CD4-positive, alpha-beta T cell treated with Interleukin-2 at 100 ng/mL for 4 hours (primary cell): Measurements from ENCODE around the gene ZBED1.
"Not testable (repeated sequence)": the region's sequence is repeated elsewhere in the genome, so short reads cannot be mapped to it uniquely, and the experiment has no call there.

Experiments
- DNase-seq: peaks from one replicate; pipeline ENCODE4 v3.0.0-alpha.2; 2020; ENCODE audit warnings: low spot score

ZBED1 gene

DNA sequence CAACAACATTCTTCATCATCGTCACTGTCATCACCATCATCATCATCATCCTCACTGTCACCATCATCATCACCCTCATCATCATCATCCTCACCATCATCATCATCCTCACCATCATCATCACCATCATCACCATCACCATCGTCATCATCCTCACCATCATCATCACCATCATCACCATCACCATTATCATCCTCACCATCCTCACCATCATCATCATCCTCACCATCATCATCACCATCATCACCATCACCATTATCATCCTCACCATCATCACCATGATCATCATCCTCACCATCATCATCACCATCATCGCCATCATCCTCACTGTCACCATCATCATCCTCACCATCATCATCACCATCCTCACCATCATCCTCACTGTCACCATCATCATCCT, 18.9 kb upstream of the ZBED1 start:
- DNase-seq = not testable (repeated sequence)

DNA sequence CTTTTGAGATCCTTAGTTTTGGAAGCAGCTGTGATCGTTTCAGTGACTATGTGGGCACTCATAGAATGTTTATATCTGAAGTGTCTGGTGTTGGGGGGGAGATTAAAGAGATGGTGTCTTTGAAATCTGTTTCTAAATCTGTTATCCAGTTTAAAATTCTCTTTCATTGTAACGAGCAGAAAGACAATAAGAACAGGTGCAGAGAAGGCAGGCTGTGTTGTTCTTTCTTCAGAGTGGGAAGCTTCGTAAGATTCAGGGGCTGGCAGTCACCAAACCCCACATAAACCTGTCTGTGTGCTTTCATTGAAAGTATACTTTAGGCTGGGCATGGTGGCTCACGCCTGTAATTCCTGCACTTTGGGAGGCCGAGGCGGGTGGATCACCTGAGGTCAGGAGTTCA, 16.3 kb upstream of the ZBED1 start:
- no peak for DNase-seq

GRCh38 chrX:2516623-2517022, 15.8 kb upstream of the ZBED1 start:
- no peak for DNase-seq

GRCh38 chrX:2514131-2514530, 13.4 kb upstream of the ZBED1 start:
- no peak for DNase-seq

DNA sequence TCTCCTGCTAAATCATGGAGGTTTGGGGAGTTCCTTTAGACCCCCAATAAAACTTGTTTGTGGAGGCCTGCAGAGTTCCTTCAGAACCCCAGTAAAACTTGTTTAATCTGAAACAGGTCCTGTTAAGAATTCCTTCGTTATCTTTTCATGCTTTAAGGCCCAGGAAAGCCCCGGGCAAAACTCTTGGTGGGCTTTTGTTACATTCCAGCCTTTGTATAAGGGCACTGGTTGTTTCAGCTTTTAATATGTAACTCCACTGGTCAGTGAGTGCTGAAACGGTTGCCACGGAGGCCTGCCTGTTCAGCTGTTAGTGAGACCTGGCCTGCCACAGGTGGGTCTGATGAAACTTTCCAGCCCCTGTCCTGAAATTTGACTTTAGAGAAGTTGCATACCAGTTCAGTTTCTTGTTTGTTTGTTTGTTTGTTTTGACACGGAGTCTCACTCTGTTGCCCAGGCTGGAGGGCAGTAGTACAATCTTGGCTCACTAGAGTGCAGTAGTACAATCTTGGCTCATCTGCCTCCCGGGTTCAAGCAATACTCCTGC, 12.4 kb upstream of the ZBED1 start:
- DNase-seq = no peak

GRCh38 chrX:2512501-2512900, 11.7 kb upstream of the ZBED1 start:
- DNase-seq = no peak

GRCh38 chrX:2511326-2511725, 10.6 kb upstream of the ZBED1 start:
- no peak for DNase-seq

DNA sequence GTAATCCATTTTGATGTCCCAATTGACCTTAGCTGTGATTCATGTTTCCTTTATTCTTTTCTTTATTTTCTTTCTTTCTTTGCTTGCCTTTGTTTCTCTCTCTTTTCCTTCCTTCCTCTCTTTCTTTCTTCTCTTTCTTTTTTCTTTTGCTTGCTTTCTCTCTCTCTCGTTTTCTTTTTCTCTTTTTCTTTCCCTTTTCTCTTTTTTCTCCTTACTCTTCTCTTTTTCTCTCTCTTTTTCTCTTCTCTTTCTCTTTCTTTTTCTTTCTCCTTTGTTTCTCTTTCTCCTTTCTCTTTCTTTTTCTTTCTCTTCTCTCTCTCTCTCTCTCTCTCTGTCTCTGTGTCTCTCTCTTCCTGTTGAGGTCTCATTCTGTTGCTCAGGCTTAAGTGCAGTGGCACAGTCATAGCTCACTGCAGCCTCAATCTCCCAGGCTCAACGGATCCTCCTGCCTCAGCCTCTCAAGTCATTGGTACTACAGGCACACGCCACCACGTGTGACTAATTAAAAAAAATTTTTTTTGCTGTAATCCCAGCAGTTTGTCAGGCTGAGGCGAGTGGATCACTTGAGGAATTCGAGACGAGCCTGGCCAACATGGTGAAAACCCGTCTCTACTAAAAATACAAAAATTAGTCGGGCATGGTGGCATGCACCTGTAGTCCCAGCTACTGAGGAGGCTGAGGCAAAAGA, 8.0 kb upstream of the ZBED1 start:
- DNase-seq = no peak

GRCh38 chrX:2507904-2508627, 7.3 kb upstream of the ZBED1 start:
- no peak for DNase-seq

DNA sequence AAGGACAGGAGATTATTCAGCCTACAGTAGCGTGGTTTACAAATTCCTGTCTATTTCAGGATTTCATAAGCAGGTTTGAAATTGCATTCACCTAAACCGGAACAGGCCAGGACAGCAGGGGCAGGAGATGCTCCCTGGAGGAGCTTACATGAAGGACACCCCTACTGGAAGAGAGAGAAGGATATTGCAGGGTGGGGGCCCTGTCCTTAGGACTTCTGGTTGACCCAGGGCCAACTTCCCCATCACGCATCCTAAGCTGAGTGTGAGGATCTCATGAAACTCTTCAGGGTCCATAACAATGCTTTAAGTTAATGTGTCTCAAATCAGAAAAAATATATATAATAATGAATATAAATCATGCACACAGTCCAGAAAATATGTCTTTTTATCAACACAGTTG, 6.4 kb upstream of the ZBED1 start:
- no peak for DNase-seq

GRCh38 chrX:2505341-2505740, 4.6 kb upstream of the ZBED1 start:
- not testable (repeated sequence) for DNase-seq

DNA sequence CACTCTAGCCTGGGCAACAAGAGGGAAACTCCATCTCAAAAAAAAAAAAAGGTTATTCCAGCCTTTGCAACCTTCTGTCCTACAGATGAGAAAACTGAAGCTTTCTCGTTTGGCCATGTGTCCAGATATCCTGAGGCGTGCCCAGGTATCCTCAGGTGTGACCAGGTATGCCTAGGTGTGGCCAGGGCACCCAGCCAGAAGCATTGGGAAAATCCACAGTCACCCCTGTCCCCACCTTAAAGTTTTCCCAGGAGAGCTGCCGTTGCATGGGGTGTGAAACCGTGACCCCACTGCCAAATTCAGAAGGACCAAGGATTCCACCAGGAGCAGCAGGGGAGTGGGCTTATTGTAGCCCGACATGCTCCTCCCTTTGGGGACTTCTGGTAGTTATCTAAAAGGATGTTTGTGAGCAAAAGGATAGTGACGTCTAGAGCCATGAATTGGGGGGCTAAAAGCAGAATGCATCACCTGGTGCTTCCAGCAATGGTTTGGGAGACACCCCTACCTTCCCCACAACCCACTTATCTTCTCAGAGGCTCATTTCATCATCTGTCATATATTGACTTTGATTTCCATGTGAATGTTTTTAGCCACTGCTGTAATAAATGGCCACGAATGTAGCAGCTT, 4.0 kb upstream of the ZBED1 start:
- DNase-seq = no peak

GRCh38 chrX:2503591-2504500, 3.1 kb upstream of the ZBED1 start:
- DNase-seq = no peak

DNA sequence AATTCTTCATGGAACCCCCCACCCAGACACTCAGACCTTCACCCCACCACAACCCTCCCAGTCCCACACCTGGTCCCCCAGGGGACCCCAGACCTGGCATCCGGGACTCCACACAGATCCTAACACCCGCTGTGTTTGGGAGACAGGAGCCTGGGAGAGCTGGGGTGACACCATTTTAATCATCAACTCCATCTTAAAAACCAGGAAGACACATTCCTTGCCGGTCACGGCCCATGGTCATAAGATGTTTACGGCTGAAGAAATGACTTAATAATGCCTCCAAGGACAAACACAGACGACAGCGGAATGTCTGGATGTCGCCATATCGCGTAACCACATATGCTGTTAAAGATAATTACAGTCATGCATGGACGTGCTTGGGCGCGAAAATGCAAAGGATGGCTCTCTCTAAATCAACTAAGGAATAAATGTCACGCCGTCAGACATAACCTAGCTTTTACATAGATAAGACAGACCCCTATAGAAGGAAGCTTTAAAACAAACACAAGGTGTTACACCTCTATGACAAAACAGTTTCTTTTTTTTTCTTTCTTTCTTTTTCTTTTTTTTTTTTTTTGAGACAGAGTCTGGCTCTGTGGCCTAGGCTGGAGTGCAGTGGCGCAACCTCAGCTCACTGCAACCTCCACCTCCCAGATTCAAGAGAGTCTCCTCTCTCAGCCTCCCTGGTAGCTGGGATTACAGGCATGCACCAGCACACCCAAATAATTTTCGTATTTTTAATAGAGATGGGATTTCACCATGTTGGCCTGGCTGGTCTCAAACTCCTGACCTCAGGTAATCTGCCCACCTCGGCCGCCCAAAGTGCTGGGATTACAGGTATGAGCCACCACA, 2.1 kb upstream of the ZBED1 start:
- DNase-seq = no peak

DNA sequence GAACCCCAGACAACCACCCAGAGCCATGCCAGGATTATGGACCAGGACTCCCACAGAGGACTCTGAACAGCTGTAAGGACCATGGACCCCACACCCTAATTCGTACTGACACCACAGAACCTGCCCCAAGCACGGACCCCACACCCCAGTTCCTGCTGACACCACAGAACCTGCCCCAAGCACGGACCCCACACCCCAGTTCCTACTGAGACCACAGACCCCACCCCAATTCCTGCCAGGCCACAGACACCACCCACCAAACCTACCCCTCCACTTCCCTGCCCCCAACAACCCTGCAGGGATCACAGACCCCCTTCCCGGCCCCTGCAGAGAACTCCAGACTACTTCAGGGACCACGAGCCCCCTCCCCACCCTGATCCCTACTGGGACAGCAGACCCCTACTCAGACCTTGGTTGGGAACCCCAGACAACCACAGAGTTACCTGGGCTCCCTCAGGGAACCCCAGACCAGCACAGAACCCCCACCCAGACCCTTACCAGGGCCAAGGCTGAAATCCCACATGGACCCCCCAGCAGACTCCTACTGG, 1.4 kb upstream of the ZBED1 start:
- no peak for DNase-seq

GRCh38 chrX:2501559-2502102, 855 bp upstream of the ZBED1 start:
- DNase-seq = no peak

- DNase-seq = peak; percentile 7
Measured at GRCh38 chrX:2500091-2500802, 529 bp downstream of the ZBED1 start.

DNA sequence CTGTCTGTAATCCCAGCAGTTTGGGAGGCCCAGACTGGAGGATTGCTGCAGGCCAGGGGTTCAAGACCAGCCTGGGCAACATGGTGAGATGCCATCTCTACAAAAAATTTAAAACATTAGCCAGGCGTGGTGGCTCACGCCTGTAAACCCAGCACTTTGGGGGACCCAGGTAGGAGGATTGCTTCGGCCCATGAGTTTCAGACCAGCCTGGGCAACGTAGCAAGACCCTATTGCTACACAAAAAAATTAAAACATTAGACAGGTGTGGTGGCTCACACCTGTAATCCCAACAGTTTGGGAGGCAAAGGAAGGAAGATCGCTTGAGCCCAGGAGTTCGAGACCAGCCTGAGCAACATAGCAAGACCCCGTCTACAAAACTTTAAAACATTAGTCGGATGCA, 1.3 kb downstream of the ZBED1 start:
- no peak for DNase-seq

DNA sequence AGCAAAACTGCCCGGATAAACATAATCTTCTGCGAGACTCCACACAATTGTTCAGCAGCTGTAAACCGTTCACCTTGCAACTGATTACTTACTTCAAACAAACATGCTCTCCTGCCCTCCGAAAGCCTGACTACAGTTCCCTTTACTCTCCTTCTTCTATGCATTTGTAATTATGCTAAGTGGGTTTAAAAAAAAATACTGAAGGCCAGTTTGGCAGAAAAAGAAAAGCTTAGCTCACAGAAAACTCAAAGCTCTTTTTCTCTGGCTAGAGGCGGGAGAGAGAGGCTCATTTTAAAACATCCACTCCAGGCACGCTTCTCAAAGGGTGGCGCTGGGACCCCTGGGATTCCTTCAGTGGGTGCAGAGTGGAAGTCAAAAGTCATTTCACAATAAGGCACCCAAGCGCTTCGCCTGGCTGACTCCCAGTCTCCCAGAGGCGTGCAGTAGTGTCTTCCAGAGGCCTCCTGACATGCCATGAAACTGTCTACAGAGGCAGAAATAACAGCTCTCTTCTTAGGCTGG, 1.9 kb downstream of the ZBED1 start:
- DNase-seq = no peak
